Measurements from ENCODE around the gene TNK1. TPM values are rescaled to one million over a fixed set of nuclear protein-coding genes. Genes with fewer than 3 reads are reported as not detected.
A peak's percentile ranks its signal among the peaks of the same experiment; 100 is the strongest.

Gene TNK1
- total RNA-seq, 1 experiment from 2014 or later, result 6.1 TPM

DNA sequence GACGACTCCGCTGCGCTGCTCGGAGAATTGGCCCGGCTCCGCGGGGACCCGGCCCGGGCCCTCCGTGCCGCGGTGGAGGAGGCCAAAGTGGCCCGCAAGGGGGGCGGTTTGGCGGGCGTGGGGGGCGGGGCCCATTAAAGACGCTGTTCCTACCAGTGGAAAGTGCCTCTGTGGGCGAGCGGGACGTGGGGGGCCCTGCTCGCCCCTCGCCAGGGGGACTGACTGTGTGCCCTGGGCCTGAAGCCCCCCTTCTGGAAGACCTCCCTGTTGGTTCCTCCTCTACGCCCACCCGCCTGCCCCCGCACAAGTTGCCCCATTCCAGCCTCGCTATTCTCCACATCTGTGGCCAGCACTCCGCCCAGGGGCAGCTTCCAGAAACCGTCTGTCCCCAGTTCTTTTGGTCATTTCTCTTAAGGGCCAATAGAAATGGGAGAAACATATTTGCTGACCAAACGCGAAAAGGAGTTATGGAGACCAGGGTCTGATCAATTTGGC lies 56.5 kb downstream of the TNK1 start:
- peak overlapping the region; percentile 81 for H3K4me3 Mint-ChIP-seq (ENCODE audit: unreplicated experiment)
- ChIA-PET POLR2A (interaction anchor here (0.5 to 2.9 kb wide), 3 partner anchors 27 to 47 kb away, joined by 3 to 38 read pairs (median 4); partner anchors contain the start of genes POLR2A and TMEM256), CTCF (interaction anchor here (0.6 to 2.9 kb wide), 10 partner anchors 18 to 123 kb away, joined by 3 to 21 read pairs (median 4); partner anchors contain the start of genes TMEM256, TNFSF13 and ZBTB4)
- no peak for DNase-seq
- H3K36me3 ChIP-seq (ENCODE audit: control insufficient read depth, insufficient read depth, low read length), result no peaks in the 10 kb centered on the region
- H3K4me3 ChIP-seq (ENCODE audit: low read depth, low read length), result peak overlapping the region; percentile 28
- intact Hi-C loops (cut with micrococcal nuclease; ENCODE audit: unreplicated experiment), result loop anchor here (1.0 to 5.0 kb wide), 3 partner anchors 46 to 250 kb away; partner anchors contain the start of genes TMEM95, TP53 and WRAP53
- no peaks in the 10 kb centered on the region for H3K4me1 ChIP-seq
- H3K36me3 Mint-ChIP-seq (ENCODE audit: insufficient read depth, unreplicated experiment), result peaks cover 23% of the 10 kb centered on the region
- peak overlapping the region; percentile 95 for H3K27ac Mint-ChIP-seq (ENCODE audit: unreplicated experiment)
- no peaks in the 10 kb centered on the region for H3K9me3 ChIP-seq
- BruUV-seq (replicated peaks), result no TSS peak
- TF ChIP-seq, protein P1, sequence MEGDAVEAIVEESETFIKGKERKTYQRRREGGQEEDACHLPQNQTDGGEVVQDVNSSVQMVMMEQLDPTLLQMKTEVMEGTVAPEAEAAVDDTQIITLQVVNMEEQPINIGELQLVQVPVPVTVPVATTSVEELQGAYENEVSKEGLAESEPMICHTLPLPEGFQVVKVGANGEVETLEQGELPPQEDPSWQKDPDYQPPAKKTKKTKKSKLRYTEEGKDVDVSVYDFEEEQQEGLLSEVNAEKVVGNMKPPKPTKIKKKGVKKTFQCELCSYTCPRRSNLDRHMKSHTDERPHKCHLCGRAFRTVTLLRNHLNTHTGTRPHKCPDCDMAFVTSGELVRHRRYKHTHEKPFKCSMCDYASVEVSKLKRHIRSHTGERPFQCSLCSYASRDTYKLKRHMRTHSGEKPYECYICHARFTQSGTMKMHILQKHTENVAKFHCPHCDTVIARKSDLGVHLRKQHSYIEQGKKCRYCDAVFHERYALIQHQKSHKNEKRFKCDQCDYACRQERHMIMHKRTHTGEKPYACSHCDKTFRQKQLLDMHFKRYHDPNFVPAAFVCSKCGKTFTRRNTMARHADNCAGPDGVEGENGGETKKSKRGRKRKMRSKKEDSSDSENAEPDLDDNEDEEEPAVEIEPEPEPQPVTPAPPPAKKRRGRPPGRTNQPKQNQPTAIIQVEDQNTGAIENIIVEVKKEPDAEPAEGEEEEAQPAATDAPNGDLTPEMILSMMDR (IDR thresholded peaks at IDR 0.05; ENCODE audit: insufficient read depth in 1 of 2, low read depth in 1 of 2, low read length in 1 of 2, severe bottlenecking in 1 of 2, unreplicated experiment in 1 of 2), result no peak
- no peaks in the 10 kb centered on the region for H3K9me3 Mint-ChIP-seq (ENCODE audit: unreplicated experiment)
- no peaks in the 10 kb centered on the region for H3K27me3 Mint-ChIP-seq (ENCODE audit: insufficient read depth, unreplicated experiment)
- no peaks in the 10 kb centered on the region for H3K27me3 ChIP-seq (replicated peaks; ENCODE audit: control insufficient read depth, insufficient read depth, low read length)
- peaks cover 6% of the 10 kb centered on the region for H3K4me1 Mint-ChIP-seq (ENCODE audit: low read depth, unreplicated experiment)

- intact Hi-C loops (cut with micrococcal nuclease; ENCODE audit: unreplicated experiment), result loop anchor here (1.0 to 5.0 kb wide), 3 partner anchors 45 to 249 kb away; partner anchors contain the start of genes TMEM95, TP53 and WRAP53
- Mint-ChIP-seq H3K27ac (ENCODE audit: unreplicated experiment) (no peak overlapping the region), H3K27me3 (ENCODE audit: insufficient read depth, unreplicated experiment) (no peaks in the 10 kb centered on the region), H3K4me3 (ENCODE audit: unreplicated experiment) (peak overlapping the region; percentile 89), H3K4me1 (ENCODE audit: low read depth, unreplicated experiment) (peaks cover 6% of the 10 kb centered on the region), H3K36me3 (ENCODE audit: insufficient read depth, unreplicated experiment) (peaks cover 23% of the 10 kb centered on the region), H3K9me3 (ENCODE audit: unreplicated experiment) (no peaks in the 10 kb centered on the region)
- TF ChIP-seq, protein P1 (IDR thresholded peaks at IDR 0.05; ENCODE audit: insufficient read depth in 1 of 2, low read depth in 1 of 2, low read length in 1 of 2, severe bottlenecking in 1 of 2, unreplicated experiment in 1 of 2), result no peak
- DNase-seq, result no peak
- Histone ChIP-seq H3K4me3 (ENCODE audit: low read depth, low read length) (no peak overlapping the region), H3K36me3 (ENCODE audit: control insufficient read depth, insufficient read depth, low read length) (no peaks in the 10 kb centered on the region), H3K9me3 (no peaks in the 10 kb centered on the region), H3K4me1 (no peaks in the 10 kb centered on the region), H3K27me3 (replicated peaks; ENCODE audit: control insufficient read depth, insufficient read depth, low read length) (no peaks in the 10 kb centered on the region)
- ChIA-PET POLR2A (interaction anchor here (0.5 kb wide), 1 partner anchor 46 kb away, joined by 4 read pairs; no protein-coding TSS in a partner anchor), CTCF (interaction anchor here (0.6 kb wide), 1 partner anchor 78 kb away, joined by 3 read pairs; no protein-coding TSS in a partner anchor)
- no TSS peak for BruUV-seq (replicated peaks)
Observed at GRCh38 chr17:7437950-7438614, 57.2 kb downstream of the TNK1 start.

GRCh38 chr17:7438656-7439460 lies 58.0 kb downstream of the TNK1 start:
- intact Hi-C loops (cut with micrococcal nuclease; ENCODE audit: unreplicated experiment), result loop anchor here (5.0 kb wide), 2 partner anchors 82 to 248 kb away; partner anchors contain the start of genes TMEM95, TP53 and WRAP53
- Histone ChIP-seq H3K27me3 (replicated peaks; ENCODE audit: control insufficient read depth, insufficient read depth, low read length) (no peaks in the 10 kb centered on the region), H3K36me3 (ENCODE audit: control insufficient read depth, insufficient read depth, low read length) (no peaks in the 10 kb centered on the region), H3K4me1 (no peaks in the 10 kb centered on the region), H3K9me3 (no peaks in the 10 kb centered on the region), H3K4me3 (ENCODE audit: low read depth, low read length) (peak overlapping the region; percentile 37)
- ChIA-PET POLR2A (interaction anchor here (0.5 to 0.7 kb wide), 2 partner anchors 46 to 201 kb away, joined by 3 to 4 read pairs; no protein-coding TSS in a partner anchor), CTCF (interaction anchor here (1.7 kb wide), 1 partner anchor 63 kb away, joined by 8 read pairs; no protein-coding TSS in a partner anchor)
- no peak for DNase-seq
- Mint-ChIP-seq H3K9me3 (ENCODE audit: unreplicated experiment) (no peaks in the 10 kb centered on the region), H3K4me3 (ENCODE audit: unreplicated experiment) (peak overlapping the region; percentile 89), H3K27ac (ENCODE audit: unreplicated experiment) (no peak overlapping the region), H3K27me3 (ENCODE audit: insufficient read depth, unreplicated experiment) (no peaks in the 10 kb centered on the region), H3K36me3 (ENCODE audit: insufficient read depth, unreplicated experiment) (peaks cover 23% of the 10 kb centered on the region), H3K4me1 (ENCODE audit: low read depth, unreplicated experiment) (peaks cover 6% of the 10 kb centered on the region)
- TF ChIP-seq, protein P1 (IDR thresholded peaks at IDR 0.05; ENCODE audit: insufficient read depth in 1 of 2, low read depth in 1 of 2, low read length in 1 of 2, severe bottlenecking in 1 of 2, unreplicated experiment in 1 of 2), result no peak
- BruUV-seq (replicated peaks), result no TSS peak

Data from Caco-2 (cell line).